Medulla oblongata (tissue), 1 donor: Measurements from ENCODE around the gene ASIC3.

Experiments
- DNase-seq: peaks from one replicate; pipeline ENCODE4 v3.0.0-alpha.2; 2015; ENCODE audit errors: extremely low spot score

Gene ASIC3

GRCh38 chr7:151085691-151086620 is 37.6 kb downstream of the ASIC3 start, which contains the start of gene AGAP3:
Gene AGAP3, plus strand, starts transcription at chr7:151086475. Its CDS starts 267 bp downstream, at chr7:151086742.
- peak; percentile 91 for DNase-seq

GRCh38 chr7:151086802-151087244 is 38.5 kb downstream of the ASIC3 start:
- peak; percentile 17 for DNase-seq

DNA sequence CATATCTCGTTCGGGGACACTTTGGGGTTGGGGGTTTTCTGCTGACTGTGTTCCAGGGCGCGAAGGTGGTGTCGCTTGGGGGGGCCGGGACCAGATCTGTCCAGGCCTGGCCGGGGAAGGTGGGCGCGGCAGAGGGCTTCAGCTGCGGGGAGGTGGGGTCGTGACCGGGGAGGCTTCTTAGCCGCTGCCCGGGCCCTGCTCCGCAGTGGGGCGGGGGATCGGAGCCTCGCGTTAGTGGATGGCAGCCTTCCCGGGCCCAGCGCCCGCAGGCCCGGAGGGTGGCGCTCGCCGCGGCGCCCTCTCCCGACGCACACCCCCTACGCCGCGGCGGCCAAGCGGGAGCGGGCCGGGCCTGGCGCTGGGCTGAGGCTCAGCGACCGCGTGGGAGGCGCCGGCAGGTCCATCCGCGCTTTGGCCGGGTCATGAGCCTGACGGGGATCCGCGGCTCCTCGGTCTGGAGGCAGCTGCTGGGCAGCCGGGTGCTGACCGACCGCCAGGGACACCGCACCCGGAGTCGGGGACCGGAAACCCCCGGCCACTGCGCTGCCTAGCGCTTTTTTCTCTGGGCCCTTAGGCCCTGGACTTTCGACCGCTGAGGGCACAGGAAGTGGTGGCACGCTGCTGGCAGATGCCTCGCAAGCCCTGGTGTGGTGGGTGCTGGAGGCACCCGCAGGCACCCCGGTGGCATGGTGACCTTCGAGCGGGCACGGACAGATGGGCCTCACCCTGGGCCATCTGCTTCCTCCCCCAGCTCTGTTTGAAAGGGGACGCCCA is 39.1 kb downstream of the ASIC3 start:
- peak; percentile 67 for DNase-seq

- no peak for DNase-seq
Measured at GRCh38 chr7:151088019-151088855, 39.9 kb downstream of the ASIC3 start.

DNA sequence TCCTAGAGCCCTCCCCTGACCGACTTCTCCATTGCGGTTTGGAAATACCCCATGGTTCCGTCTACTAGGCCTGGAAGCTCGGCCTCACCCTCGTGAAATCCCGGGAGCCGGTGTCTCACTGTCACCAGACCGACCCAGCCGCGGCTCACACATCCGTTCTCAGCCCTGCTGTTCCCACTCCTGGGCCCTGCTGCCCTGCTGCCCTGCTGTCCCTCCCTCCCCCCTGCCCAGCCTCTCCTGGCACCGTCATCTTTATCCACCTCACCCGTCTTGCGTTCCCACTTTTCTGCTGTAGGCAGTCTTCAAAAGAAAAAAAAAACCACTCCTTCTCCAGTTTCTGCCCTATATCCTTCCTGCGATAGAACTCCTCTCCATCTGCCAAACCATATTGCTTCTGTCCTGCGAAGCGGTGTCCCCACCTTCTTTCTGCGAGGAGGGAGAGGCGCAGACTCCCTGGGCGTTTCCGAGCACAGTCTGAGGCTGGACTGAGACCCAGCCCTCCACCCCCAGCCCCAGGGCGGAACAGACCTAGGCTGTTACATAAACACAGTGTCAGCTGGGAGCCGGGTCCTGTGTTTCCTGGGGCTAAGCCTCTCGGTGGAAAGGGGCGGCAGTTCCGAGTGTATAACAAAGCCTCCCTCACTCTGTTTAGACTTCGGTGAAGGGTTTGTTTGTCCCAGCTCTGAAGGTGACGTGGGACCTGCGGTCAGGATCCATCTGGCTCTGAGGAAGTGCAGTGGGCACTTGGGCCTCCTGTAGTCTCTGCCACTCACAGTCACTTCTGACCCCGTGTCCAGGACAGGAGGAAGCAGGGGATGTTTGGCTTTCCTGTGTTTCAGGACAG is 40.7 kb downstream of the ASIC3 start:
- DNase-seq, result peak; percentile 74

DNA sequence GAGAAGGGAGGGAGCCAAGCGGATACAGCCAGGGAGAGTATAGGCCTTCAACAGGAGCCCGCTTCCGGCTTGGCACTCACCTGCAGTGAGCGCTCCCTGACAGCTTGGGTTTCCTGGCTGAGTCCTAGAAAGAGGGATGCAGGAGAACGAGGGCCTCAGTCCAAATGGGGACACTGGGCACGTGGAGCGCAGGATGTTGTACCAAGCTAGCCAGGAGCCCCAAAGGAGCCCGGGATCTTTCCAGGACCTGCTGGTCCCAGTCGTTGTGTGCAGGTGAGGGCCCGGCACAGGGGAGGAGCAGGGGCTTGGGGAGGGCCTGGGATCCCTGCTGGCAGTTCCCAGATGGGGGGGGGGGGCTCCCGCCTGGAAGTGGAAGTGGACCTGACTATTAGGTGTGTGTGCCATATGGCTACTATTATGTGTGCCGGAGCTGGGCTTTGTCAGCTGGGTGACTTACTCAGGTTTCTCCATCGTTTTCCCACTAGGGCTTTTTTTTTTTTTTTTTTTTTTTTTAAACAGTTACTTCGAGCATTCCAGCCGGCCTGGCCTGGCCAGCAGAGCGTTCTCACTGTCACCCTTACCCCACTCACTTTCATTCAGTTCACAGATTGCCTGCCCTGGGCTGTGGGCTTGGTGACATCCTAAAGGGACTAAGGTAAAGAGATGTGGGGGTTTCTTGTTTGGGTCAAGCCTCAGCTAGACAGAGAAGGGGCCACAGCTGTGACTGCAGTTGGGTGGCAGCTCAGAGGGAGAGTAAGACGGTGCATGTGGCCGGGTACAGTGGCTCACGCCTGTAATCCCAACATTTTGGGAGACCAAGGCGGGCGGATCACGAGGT is 41.8 kb downstream of the ASIC3 start:
- DNase-seq, result no peak

DNA sequence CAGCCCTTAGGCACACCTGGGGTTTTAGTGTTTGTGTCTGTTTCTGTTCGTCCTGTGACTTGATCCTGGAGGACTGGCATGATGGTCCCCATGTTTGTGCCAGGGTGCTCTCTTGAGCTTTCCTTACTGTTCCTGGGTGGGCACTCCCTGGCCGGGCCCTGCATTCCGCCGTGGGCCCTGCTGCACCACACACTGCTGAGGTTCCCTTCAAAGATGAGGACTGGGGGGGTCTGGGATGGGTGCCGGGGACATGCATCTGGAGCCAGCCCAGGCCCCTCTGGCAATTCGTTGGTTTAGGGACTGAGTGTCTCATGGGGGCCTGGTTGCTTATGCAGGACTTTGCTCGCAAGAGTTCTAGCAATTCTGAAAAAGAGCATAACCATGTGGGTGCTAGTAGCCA is 42.7 kb downstream of the ASIC3 start:
- no peak for DNase-seq

DNA sequence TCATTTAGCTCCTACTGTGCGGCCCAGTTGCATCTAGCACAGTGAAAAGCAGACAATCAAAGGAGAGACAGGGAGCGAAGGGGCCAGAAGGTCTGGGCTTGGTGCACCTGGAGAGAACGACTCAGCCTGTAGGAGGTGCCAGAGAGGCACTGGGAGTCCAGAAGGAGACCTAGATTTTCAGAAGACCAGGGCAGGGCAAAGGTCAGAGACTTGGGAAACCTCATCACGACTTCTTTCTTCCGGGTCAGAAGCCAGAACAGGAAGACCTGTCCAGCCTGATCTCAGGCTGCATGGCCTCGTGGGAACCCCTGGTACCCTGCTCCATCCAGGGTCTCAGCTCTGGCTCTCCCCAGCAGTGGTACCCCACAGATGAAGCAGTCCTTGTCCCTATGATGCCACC is 43.1 kb downstream of the ASIC3 start:
- no peak for DNase-seq

DNA sequence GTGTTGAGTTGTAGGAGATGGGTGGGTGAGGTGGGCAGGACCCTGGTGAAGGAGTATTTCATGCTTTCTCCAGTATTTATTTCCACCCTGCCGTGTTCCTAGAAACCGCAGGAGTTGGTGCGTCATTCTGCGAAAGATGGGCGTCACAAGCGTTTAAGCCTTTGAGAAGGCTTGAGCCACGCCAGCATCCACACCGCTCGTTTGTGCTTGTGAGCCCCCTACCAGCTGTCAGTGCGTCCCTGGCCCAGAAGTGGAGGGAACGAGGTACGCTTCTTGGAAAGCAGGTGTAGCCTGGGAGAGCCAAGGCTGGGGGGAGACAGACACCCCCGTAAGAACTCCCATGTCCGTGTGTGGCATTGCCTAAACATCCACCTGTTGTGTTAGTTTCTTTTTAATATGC is 43.7 kb downstream of the ASIC3 start:
- DNase-seq, result no peak

GRCh38 chr7:151093748-151094147 is 45.4 kb downstream of the ASIC3 start:
- no peak for DNase-seq

- DNase-seq, result no peak
Measured at GRCh38 chr7:151094675-151095074, 46.3 kb downstream of the ASIC3 start.

DNA sequence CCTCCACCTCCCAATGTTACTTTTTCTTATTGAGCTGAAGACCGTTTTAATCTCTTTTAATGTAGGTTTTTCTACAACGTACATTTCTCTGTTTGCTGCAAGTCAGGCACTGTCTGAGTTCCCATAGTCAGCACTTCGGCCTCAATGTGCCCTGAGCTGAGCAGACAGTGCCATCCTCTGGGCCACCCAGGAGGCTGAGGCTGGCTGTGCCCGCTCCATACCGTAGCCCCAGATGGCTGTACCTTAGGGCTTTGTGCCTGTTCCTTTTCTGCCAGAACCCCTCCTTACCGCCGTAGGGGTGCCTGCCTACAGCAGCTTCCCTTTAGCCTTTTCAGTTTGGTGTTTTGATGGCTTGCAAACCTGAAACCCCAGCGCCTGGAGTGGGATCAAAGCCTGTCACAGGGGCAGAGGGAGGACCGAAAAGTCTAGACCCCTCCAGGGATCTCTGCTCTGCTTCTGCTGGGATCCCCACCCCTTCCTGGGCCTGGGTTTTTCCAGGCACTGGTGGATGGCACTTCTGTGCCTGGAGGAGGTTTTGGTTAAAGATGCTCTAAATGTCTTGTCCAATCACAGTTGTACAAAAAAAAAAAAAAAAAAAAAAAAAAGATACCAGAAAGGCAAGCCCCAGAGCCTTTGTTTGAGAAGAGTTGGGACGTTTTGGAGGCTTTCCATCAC is 46.9 kb downstream of the ASIC3 start:
- no peak for DNase-seq

GRCh38 chr7:151095828-151096475 is 47.6 kb downstream of the ASIC3 start:
- no peak for DNase-seq

GRCh38 chr7:151099486-151100211 is 51.3 kb downstream of the ASIC3 start:
- no peak for DNase-seq

DNA sequence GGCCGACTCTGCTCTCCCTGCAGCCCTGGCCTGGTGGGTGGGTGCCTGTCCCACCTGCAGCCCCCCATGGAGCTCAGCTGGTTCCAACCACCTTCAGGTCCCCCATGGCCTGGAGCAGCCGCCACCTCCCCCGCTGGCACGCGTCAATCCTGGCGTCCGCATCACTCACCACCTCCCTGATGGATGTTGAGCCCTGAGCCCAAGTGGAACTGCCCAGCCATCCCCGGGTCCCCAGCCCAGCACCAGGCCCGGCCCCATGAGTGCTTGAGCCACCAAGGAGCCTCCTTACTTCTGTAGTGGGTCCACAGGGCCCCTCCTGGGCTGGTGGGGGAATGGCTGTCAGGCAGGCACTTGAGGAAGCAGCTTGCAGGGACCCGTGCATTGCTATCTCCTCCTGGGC is 52.6 kb downstream of the ASIC3 start:
- no peak for DNase-seq

DNA sequence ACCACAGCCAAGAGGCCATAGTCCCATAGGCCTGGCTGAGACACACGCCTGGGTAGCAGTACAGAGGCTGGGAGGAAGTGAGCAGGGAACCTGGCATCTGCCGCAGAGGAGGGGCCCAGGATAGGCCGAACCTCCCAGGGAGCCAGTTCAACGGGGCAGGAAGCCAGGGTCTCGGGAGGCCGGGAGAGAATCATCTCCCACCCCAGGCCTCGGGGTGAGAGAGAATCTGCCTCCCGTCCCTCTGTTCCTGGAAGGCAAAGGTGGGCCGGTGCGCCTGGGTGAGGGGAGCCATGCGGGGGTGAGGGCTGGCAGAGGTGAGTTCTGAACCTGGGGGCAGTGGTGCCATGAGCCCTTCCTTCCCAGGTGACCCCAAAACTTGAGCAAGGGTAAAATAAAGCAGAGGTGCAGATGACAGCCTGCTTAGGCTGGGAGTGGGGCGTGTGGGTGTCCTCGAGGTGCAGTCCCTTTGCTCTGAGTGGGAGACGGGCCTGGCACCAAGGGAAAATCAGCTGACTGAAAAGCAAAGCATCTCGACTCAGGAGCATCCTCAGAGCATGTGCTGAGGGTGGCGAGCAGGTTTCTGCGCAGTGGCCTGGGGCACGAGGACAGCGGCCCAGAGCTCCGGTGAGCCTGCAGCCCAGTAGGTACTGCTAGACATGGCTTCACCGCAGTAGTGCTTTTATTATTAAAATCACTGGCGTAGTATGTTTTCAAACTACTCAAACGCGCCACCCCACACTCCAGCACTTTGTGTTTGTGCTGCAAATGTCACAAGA is 53.5 kb downstream of the ASIC3 start:
- no peak for DNase-seq
